Measurements from ENCODE around the gene ZWINT.
A peak's percentile ranks its signal among the peaks of the same experiment; 100 is the strongest.

The ZWINT gene, protein sequence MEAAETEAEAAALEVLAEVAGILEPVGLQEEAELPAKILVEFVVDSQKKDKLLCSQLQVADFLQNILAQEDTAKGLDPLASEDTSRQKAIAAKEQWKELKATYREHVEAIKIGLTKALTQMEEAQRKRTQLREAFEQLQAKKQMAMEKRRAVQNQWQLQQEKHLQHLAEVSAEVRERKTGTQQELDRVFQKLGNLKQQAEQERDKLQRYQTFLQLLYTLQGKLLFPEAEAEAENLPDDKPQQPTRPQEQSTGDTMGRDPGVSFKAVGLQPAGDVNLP

DNA sequence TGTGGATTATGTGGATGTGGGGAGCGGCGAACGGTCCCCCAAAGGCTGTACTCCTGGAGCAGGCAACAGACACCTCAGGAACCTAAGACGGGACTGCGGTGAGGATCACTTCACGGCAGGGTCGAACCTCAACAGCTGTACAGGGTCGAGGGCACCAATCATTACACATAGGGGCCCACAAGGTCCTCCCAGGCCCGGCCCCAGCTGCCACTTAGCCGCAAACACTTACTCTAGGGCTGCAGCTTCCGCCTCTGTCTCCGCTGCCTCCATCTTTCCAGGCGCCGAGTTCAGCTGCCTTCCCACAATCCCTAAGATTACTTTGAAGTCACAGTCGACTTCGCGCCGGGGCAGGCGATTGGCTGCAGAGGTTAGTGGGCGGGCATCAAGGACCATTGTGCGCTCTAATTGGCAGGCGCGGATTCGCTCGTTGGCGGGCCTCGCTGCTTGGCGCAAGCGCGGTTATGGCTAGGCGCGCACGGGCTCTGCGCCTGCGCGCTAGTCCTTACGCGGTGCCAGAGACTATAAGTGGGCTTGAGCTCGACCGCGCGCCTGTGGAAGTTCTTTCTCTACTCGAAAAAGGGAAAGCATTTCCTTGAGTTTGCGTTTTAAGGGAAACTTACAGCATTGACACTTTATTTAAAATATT is at the start of gene ZWINT:
Gene ZWINT (minus strand): TSS at position 293 of the 646 bp plus-strand sequence. CDS start 23 bp downstream, at position 270.
- TF ChIP-seq, protein P1, sequence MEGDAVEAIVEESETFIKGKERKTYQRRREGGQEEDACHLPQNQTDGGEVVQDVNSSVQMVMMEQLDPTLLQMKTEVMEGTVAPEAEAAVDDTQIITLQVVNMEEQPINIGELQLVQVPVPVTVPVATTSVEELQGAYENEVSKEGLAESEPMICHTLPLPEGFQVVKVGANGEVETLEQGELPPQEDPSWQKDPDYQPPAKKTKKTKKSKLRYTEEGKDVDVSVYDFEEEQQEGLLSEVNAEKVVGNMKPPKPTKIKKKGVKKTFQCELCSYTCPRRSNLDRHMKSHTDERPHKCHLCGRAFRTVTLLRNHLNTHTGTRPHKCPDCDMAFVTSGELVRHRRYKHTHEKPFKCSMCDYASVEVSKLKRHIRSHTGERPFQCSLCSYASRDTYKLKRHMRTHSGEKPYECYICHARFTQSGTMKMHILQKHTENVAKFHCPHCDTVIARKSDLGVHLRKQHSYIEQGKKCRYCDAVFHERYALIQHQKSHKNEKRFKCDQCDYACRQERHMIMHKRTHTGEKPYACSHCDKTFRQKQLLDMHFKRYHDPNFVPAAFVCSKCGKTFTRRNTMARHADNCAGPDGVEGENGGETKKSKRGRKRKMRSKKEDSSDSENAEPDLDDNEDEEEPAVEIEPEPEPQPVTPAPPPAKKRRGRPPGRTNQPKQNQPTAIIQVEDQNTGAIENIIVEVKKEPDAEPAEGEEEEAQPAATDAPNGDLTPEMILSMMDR (IDR thresholded peaks at IDR 0.05; ENCODE audit: control insufficient read depth, extremely low read depth, insufficient read depth) = no peak
- peak; percentile 89 for DNase-seq (ENCODE audit: low read depth)
- H3K4me3 ChIP-seq (ENCODE audit: low read depth, low read length) = peak within 1 kb of the TSS; percentile 97

DNA sequence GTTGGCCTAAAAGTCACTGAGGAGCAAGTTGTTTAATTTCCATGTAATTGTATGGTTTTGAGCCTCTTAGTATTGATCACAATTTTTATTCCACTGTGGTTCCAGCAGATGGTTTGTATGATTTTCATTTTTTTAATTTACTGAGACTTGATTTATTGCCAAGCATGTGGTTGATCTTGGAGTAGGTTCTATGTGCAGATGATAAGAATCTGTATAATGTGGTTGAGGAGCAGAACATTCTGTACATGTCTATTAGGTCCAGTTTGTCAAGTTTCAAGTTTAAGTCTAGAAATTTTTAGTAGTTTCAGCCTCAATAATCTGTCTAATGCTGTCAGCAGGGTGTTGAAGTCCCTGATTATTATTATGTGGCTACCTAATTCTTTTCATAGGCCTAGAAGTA is 22.7 kb upstream of the ZWINT start:
- no peak overlapping the region for H3K4me3 ChIP-seq (ENCODE audit: low read depth, low read length)
- TF ChIP-seq, protein P1 (IDR thresholded peaks at IDR 0.05; ENCODE audit: control insufficient read depth, extremely low read depth, insufficient read depth) = no peak
- DNase-seq (ENCODE audit: low read depth) = peak; percentile 68

DNA sequence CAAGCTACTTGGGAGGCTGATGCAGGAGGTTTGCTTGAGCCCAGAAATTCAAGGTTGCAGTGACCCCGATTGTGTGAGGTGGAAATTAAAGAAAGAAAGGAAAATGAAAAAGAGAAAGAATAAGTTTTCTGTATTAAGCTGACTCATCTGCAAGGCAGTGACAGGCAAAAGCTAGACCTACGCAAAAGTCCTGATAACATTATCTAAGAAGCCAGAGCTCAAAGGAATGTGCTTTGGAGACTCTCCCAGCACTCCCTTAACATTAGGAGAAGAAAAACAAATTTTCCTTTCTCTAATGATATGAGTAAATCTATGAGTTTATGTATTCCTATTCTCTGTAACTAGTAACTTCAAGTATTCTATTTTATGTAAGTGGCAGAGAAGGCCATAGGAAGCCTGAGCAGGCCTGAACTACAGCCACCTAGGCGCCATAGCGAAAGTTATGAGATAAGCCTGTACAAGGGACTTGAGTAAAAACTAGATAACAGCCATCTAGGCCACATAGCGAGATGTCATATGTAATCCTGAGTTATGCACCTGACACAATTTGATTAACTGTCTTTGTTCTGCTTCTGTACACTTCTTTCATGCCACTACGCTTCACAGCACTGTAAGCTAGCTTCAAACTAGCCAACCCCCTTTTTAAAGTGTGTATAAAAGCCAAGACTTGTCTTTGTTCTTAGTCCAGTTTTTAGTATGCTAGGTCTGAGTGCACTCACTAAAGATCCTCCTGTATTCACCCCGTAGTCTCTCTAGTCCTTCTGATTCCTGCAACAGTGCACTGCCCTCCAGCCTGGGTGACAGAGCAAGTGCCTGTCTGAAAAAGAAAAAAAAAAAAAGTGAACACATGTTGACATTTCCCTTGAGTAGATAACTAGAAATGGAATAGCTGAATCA is 9.4 kb upstream of the ZWINT start:
- no peak for DNase-seq (ENCODE audit: low read depth)
- H3K4me3 ChIP-seq (ENCODE audit: low read depth, low read length) = no peak overlapping the region
- TF ChIP-seq, protein P1 (IDR thresholded peaks at IDR 0.05; ENCODE audit: control insufficient read depth, extremely low read depth, insufficient read depth) = no peak

DNA sequence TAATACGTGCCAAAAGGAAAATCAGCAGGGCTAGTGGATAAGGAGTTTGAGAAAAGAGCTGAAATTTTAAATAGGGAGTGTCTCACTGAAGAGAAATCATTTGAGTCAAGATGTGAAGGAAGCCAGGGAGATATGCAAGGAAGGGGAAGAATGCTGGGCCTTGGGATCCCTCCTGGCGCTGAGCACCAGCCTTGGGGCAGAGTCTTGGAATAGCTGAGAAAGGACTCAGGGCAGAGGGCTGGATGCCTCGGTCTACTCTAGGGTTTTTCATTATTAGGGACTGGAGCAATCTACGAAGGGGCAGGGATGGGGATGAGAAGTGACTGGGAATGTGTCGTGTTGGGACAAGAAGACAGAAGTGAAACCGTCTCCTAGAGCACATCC is 484 bp downstream of the ZWINT start:
- DNase-seq (ENCODE audit: low read depth) = no peak
- TF ChIP-seq, protein P1 (IDR thresholded peaks at IDR 0.05; ENCODE audit: control insufficient read depth, extremely low read depth, insufficient read depth) = no peak

DNA sequence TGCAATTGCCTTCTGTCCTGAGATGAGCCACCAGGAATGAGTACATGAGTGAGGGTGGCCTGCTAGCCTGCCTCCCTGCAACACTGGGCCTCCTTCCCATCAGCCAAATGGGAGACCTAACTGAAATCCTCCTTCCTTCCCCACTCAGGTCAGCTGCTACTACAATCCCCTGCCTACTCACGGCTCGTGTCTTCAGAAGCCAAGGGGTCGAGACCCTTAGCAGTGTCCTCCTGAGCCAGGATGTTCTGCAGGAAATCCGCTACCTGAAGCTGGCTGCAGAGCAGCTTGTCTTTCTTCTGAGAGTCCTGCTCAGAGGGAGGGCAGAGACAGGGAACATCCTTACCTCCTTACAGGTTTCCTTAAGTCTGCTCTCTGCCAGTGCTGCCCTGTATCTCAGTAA is 1.2 kb downstream of the ZWINT start:
- peak overlapping the region; percentile 97 for H3K4me3 ChIP-seq (ENCODE audit: low read depth, low read length)
- no peak for DNase-seq (ENCODE audit: low read depth)
- TF ChIP-seq, protein P1 (IDR thresholded peaks at IDR 0.05; ENCODE audit: control insufficient read depth, extremely low read depth, insufficient read depth) = no peak

More for the DNA sequence above, 484 bp downstream of the ZWINT start:
- H3K4me3 ChIP-seq (ENCODE audit: low read depth, low read length) = peak overlapping the region; percentile 97

DNA sequence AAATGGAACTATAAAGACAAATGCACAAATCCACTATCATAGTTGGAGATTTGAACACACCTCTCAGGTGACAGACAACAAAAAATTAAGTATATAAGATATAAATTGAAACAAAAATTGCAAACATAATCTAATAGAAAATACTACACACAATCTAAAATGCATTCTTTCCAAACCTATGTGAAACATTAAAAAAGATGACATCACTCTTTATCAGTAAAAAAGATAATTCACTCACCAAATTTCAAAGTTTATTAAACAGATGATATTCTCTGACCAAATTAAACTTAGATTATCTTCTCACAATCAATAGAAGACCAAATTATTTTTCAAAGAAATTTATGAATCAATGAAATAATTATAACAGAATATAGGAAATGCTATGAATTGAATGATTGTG is 4.0 kb downstream of the ZWINT start:
- TF ChIP-seq, protein P1 (IDR thresholded peaks at IDR 0.05; ENCODE audit: control insufficient read depth, extremely low read depth, insufficient read depth) = no peak
- no peak for DNase-seq (ENCODE audit: low read depth)
- H3K4me3 ChIP-seq (ENCODE audit: low read depth, low read length) = no peak overlapping the region
